ENCODE data around the gene TTC34.
"Not testable (repeated sequence)": the region's sequence is repeated elsewhere in the genome, so short reads cannot be mapped to it uniquely, and the experiment has no call there.

The TTC34 gene

DNA sequence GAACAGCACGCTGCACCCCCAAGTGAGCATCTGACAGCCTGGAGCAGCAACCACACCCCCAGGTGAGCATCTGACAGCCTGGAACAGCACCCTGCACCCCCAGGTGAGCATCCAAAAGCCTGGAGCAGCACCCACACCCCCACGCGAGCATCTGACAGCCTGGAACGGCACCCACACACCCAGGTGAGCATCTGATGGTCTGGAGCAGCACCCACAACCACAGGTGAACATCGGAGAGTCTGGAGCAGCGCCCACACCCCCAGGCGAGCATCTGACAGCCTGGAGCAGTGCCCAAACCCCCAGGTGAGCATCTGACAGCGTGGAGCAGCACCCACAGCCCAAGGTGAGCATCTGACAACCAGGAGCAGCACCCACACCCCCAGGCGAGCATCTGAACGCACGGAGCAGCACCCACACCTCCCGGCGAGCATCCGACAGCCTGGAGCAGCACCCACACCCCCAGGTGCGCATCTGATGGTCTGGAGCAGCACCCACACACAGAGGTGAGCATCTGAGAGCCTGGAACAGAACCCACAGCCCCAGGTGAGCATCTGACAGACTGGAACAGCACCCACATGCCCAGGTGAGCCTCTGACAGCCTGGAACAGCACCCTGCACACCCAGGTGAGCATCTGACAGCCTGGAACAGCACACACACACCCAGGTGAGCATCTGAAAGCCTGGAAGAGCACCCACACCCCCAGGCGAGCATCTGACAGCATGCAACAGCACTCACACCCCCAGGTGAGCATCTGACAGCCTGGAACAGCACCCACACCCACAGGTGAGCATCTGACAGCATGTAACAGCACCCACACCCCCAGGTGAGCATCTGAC lies 145.7 kb downstream of the TTC34 start:
- not testable (repeated sequence) for H3K4me3 ChIP-seq (ENCODE audit: low read length)

DNA sequence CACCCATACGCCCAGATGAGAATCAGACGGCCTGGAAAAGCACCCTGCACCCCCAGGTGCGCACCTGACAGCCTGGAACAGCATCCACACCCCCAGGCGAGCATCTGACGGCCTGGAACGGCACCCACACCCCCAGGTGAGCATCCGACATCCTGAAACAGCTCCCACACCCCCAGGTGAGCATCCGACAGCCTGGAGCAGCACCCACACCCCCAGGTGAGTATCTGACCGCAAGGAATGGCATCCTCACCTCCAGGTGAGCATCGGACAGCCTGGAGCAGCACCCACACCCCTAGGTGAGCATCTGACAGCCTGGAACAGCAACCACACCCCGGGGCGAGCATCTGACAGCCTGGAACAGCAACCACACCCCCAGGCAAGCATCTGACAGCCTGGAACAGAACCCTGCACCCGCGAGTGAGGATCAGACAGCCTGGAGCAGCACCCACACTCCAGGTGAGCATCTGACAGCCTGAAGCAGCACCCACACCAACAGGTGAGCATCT lies 147.0 kb downstream of the TTC34 start:
- not testable (repeated sequence) for H3K4me3 ChIP-seq (ENCODE audit: low read length)

DNA sequence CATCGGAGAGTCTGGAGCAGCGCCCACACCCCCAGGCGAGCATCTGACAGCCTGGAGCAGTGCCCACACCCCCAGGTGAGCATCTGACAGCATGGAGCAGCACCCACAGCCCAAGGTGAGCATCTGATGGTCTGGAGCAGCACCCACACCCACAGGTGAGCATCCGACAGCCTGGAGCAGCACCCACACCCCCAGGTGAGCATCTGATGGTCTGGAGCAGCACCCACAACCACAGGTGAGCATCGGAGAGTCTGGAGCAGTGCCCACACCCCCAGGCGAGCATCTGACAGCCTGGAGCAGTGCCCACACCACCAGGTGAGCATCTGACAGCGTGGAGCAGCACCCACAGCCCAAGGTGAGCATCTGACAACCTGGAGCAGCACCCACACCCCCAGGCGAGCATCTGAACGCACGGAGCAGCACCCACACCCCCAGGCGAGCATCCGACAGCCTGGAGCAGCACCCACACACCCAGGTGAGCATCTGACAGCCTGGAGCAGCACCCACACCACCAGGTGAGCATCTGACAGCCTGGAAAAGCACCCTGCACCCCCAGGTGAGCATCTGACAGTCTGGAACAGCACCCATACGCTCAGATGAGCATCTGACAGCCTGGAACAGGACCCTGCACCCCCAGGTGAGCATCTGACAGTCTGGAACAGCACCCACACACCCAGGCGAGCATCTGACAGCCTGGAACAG lies 147.6 kb downstream of the TTC34 start:
- H3K4me3 ChIP-seq (ENCODE audit: low read length): not testable (repeated sequence)

DNA sequence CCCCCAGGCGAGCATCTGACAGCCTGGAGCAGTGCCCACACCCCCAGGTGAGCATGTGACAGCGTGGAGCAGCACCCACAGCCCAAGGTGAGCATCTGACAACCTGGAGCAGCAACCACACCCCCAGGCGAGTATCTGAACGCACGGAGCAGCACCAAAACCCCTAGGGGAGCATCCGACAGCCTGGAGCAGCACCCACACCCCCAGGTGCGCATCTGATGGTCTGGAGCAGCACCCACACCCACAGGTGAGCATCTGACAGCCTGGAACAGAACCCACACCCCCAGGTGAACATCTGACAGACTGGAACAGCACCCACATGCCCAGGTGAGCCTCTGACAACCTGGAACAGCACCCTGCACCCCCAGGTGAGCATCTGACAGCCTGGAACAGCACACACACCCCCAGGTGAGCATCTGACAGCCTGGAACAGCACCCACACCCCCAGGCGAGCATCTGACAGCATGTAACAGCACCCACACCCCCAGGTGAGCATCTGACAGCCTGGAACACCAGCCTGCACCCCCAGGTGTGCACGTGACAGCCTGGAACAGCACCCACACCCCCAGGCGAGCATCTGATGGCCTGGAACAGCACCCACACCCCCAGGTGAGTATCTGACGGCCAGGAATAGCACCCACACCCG lies 148.4 kb downstream of the TTC34 start:
- H3K4me3 ChIP-seq (ENCODE audit: low read length): not testable (repeated sequence)

DNA sequence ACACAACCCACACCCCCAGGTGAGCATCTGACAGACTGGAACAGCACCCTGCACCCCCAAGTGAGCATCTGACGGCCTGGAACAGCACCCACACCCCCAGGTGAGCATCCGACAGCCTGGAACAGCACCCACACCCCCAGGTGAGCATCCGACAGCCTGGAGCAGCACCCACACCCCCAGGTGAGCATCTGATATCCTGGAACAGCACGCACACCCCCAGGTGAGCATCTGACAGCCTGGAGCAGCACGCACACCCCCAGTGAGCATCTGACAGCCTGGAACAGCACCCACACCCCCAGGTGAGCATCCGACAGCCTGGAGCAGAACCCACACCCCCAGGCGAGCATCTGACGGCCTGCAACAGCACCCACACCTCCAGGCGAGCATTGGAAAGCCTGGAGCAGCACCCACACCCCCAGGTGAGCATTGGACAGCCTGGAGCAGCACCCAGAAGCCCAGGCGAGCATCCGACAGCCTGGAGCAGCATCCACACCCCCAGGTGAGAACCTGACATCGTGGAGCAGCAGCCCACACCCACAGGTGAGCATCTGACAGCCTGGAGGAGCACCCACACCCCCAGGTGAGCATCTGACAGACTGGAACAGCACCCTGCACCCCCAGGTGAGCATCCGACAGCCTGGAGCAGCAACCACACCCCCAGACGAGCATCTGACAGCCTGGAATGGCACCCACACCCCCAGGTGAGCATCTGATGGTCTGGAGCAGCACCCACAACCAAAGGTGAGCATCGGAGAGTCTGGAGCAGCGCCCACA lies 149.2 kb downstream of the TTC34 start:
- H3K4me3 ChIP-seq (ENCODE audit: low read length): not testable (repeated sequence)

DNA sequence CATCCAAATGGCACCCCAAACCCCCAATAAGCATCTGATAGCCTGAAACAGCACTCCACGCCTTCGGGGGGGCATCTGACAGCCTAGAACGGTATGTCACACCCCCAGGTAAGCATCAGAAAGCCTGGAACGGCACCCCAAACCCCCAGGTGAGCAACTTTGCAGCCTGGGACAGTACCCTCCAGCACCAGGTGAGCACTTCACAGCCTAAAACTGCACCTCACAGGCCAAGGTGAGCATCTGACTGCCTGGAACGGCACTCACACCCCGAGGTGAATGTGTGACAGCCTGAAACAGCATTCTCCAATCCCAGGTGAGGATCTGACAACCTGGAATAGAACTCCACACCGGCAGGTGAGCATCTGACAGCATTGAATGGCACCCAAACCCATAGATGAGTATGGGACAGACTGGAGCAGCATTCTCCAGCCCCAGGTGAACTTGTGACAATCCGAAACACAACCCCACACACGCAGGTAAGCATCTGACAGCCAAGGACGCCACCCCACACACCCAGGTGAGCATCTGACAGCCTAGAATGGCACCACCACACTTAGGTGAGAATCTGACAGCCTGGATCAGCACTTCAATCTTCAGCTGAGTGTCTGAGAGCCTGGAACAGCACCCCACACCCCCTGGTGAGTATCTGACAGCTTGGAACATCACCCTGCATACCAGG lies 150.4 kb downstream of the TTC34 start:
- no peak for TF ChIP-seq ZNF274 (IDR thresholded peaks at IDR 0.05; ENCODE audit: low read depth, low read length)

DNA sequence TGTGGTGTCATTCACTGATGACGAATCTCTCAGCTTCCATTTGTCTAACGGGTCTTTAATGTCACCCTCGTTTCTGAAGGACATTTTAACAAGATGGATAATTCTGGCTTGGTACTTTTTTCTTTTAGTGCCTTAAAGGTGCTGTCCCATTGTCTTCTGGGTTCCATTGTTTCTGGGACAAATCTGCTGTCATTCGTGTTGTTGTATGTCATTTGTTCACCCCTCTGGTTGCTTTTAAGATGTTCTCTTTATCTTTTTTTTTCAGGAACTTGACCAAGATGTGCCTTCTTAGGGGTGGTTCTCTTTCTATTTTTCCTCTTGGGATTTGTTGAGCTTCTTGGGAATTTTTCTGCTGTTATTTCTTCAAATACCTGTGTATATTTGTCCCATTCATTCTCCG lies 154.7 kb downstream of the TTC34 start:
- TF ChIP-seq ZNF274 (IDR thresholded peaks at IDR 0.05; ENCODE audit: low read depth, low read length): no peak
- no peak overlapping the region for H3K4me3 ChIP-seq (ENCODE audit: low read length)

More for the DNA sequence above, 150.4 kb downstream of the TTC34 start:
- H3K4me3 ChIP-seq (ENCODE audit: low read length): no peak overlapping the region

DNA sequence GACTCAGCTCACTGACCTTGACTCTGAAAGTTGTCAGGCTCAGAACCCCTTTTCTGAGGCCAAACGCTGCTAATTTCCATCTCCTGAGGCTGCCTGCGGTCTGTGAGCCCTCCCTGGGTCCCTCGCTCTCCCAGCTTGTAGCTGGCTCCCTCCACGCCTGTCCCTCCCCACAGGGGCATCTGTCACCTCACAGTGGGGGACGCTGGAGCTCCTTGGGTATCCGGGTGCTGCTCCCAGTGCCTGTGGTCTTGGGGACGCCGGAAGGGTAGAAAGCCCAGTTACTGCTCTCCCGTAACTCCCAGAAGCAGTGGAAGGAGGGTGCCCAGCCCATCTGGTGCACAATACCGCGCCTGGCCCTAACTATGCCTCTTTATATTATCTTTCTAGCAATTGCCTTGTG lies 155.7 kb downstream of the TTC34 start:
- TF ChIP-seq ZNF274 (IDR thresholded peaks at IDR 0.05; ENCODE audit: low read depth, low read length): no peak
- no peak overlapping the region for H3K4me3 ChIP-seq (ENCODE audit: low read length)

DNA sequence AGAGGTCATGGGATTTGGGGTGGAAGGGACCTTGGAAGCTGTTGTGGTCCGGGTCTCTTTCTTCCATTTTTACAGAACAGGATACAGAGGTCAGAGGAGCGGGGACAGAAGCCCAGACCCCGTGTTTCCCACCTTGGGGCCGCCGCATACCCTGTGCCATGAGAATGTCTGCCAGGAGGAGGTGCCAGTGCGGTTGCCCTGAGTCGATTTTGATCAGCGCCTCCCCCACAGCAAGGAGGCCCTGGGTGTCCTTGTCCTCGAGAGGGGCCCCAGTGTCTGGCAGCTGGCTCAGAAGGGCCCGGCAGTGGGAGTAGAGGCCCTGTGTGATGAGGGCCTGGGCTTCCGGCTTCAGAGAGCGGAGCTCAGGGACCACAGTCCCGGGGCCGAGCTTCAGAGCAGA lies 156.3 kb downstream of the TTC34 start:
- H3K4me3 ChIP-seq (ENCODE audit: low read length): no peak overlapping the region
- TF ChIP-seq ZNF274 (IDR thresholded peaks at IDR 0.05; ENCODE audit: low read depth, low read length): no peak

DNA sequence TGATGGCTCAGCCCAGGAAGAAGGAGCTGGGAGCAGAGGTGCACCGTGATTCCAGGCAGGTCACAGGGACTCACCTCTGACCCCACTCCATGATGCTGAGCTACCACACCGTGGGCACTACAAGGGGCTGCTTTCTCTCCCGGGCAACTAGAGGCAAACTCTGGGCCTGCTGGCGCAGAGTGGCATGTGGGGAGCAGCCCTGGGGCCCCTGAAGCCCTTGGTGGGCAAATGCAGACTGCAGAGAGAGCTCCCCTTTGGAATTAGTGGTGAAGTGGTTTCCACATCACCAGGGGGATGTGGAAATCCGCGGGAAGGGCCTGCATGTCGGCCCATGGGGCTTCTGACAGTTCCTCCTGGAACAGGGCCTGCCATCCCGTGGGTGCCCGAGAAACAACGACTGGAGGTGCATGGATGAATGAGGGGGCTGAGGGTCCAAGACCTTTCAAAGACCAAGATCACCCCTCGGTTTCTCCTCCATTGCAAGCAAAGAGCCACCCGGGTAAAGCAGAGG lies 156.8 kb downstream of the TTC34 start:
- H3K4me3 ChIP-seq (ENCODE audit: low read length): no peak overlapping the region
- no peak for TF ChIP-seq ZNF274 (IDR thresholded peaks at IDR 0.05; ENCODE audit: low read depth, low read length)

DNA sequence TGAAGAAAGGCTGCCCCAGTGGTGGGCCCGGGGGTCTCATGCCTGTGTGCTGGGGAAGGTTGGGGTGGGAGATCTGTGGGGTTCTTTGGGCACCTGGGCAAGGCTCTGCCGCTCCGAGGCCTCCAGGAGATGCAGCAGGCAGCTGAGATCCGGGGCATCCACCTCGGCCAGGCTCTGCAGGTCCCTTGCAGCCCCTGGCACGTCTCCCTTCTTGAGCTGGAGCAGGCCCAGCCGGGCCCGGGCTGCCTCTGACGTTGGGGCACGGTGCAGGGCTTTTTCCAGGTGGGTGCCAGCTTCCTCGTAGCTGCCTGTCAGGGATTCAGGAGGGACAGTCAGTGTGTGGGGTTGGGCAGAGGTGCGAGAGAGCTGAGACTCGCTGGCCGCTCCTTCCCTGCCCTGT lies 157.3 kb downstream of the TTC34 start:
- H3K4me3 ChIP-seq (ENCODE audit: low read length): no peak overlapping the region
- TF ChIP-seq ZNF274 (IDR thresholded peaks at IDR 0.05; ENCODE audit: low read depth, low read length): no peak

DNA sequence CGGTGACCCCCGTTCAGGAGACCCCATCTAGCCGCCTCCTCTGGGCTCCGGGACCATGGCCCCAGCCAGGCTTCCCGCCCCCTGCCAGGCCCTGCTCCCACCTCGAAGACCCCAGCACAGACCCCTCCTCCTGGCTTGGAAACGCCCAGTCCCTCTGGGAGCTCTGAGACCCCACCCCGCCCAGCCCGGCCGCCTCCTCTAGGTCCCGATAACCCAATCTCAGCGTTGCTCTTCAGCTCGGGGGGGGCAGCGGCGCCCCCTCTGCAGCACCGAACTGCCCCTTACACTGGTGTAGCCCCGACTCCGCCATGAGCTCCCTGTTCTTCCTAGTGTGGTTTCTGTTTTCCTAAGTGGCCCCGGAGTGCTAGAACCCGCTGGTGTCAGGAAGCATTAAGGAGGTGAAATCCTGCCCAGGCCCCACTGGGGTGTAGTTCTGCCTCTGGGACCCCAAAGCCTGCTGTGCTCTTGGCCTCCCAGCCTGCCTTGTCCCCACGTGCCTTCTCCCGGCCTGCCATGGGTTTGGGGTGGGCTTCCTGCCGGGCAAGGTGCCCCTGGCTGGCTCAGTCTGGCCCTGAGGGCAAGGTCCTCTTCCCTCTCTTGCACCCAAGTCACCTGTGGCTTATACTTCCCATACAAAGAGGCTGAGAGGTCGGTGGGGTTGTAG lies 157.9 kb downstream of the TTC34 start:
- TF ChIP-seq ZNF274 (IDR thresholded peaks at IDR 0.05; ENCODE audit: low read depth, low read length): no peak
- H3K4me3 ChIP-seq (ENCODE audit: low read length): peak overlapping the region; percentile 76; the same call in 1 of the 2 replicates

Measured in GM08714 (cell line).